Measurements from ENCODE around the gene BANP.
"Not testable (repeated sequence)": the region's sequence is repeated elsewhere in the genome, so short reads cannot be mapped to it uniquely, and the experiment has no call there.

Gene BANP

GRCh38 chr16:88111976-88112375 lies 160.7 kb downstream of the BANP start:
- not testable (repeated sequence) for H3K9ac ChIP-seq (ENCODE audit: low read depth, low read length, poor library complexity); H3K36me3 ChIP-seq (replicated peaks in 1 of 2; ENCODE audit: control insufficient read depth in 2 of 2, insufficient read depth in 2 of 2, low read length in 2 of 2); H3K27me3 ChIP-seq (ENCODE audit: control insufficient read depth in 3 of 3, insufficient read depth in 3 of 3, low read depth in 1 of 3, low read length in 3 of 3); H3K23ac ChIP-seq (ENCODE audit: low read depth, low read length, poor library complexity); H3K4me3 ChIP-seq (ENCODE audit: low read length in 2 of 2); H3K79me1 ChIP-seq (ENCODE audit: low read depth, low read length); H2BK120ac ChIP-seq (ENCODE audit: low read depth, low read length); H2AFZ ChIP-seq (ENCODE audit: low read length); H2BK15ac ChIP-seq (ENCODE audit: low read length); H3K27ac ChIP-seq (replicated peaks; ENCODE audit: low read length); H3K18ac ChIP-seq (ENCODE audit: low read length); H3K4me2 ChIP-seq (ENCODE audit: insufficient read depth, low read length, poor library complexity, severe bottlenecking); H3K4ac ChIP-seq (ENCODE audit: low read length); H2BK12ac ChIP-seq (ENCODE audit: low read length); H2BK5ac ChIP-seq (ENCODE audit: low read length); H3K14ac ChIP-seq (ENCODE audit: low read length); H3K9me3 ChIP-seq (replicated peaks in 1 of 2; ENCODE audit: control insufficient read depth in 2 of 2, insufficient read depth in 1 of 2, low read depth in 1 of 2, low read length in 2 of 2); DNase-seq (ENCODE audit: low spot score); H2AK5ac ChIP-seq (ENCODE audit: low read depth, low read length); H3K4me1 ChIP-seq (ENCODE audit: control insufficient read depth in 2 of 2, insufficient read depth in 1 of 2, low read depth in 1 of 2, low read length in 2 of 2); H4K91ac ChIP-seq (ENCODE audit: low read depth, low read length, poor library complexity); H4K8ac ChIP-seq (ENCODE audit: low read depth, low read length)
- no CpG with 5 or more reads among the region's 13 CpGs for WGBS, 2 donors (ENCODE audit: extremely low coverage in 2 of 2, insufficient read length in 2 of 2, insufficient replicate concordance in 1 of 2)

DNA sequence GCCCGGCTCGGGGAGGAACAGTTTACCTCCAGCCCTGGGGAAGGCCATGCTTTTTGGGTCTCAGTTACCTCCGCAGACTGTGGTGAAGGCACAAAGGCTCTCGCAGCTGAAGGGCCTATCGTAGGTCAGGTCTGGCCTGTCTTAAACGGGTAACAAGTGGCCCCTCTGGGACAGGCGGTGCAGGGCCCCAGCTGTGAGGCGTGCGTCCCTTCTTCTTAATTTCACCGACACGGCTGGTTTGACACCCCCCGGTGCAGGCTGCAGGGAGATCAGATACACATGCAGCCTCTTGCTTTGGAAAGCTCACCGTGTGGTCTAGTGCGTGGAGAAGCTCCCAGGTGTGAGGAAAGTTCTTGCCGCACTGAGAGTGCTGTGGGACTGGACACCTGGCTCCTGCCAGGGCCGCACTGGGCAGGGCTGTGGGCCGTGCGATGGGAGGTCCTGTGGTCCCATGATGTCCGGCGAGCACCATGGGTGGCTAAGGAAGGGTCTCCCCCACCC lies 162.4 kb downstream of the BANP start:
- no peak overlapping the region for H3K4me2 ChIP-seq (ENCODE audit: insufficient read depth, low read length, poor library complexity, severe bottlenecking)
- no peak overlapping the region for H2BK5ac ChIP-seq (ENCODE audit: low read length)
- H3K79me1 ChIP-seq (ENCODE audit: low read depth, low read length), result no peaks in the 10 kb centered on the region
- peak overlapping the region; percentile 17 for H3K18ac ChIP-seq (ENCODE audit: low read length)
- peak overlapping the region; percentile 41 for H2BK12ac ChIP-seq (ENCODE audit: low read length)
- peak overlapping the region; percentile 37 for H2BK15ac ChIP-seq (ENCODE audit: low read length)
- H3K4me1 ChIP-seq (ENCODE audit: control insufficient read depth in 2 of 2, insufficient read depth in 1 of 2, low read depth in 1 of 2, low read length in 2 of 2), result peaks cover 3 to 7% of the 10 kb centered on the region in 2 donors
- no peak for DNase-seq (ENCODE audit: low spot score)
- H3K4ac ChIP-seq (ENCODE audit: low read length), result no peak overlapping the region
- H2BK120ac ChIP-seq (ENCODE audit: low read depth, low read length), result no peak overlapping the region
- no peaks in the 10 kb centered on the region for H3K36me3 ChIP-seq (replicated peaks in 1 of 2; ENCODE audit: control insufficient read depth in 2 of 2, insufficient read depth in 2 of 2, low read length in 2 of 2)
- no peak overlapping the region for H3K9ac ChIP-seq (ENCODE audit: low read depth, low read length, poor library complexity)
- H3K27me3 ChIP-seq (ENCODE audit: control insufficient read depth in 3 of 3, insufficient read depth in 3 of 3, low read depth in 1 of 3, low read length in 3 of 3), result no peaks in the 10 kb centered on the region
- no peak overlapping the region for H3K23ac ChIP-seq (ENCODE audit: low read depth, low read length, poor library complexity)
- no peak overlapping the region for H4K8ac ChIP-seq (ENCODE audit: low read depth, low read length)
- no peaks in the 10 kb centered on the region for H3K9me3 ChIP-seq (replicated peaks in 1 of 2; ENCODE audit: control insufficient read depth in 2 of 2, insufficient read depth in 1 of 2, low read depth in 1 of 2, low read length in 2 of 2)
- H4K91ac ChIP-seq (ENCODE audit: low read depth, low read length, poor library complexity), result no peak overlapping the region
- H2AFZ ChIP-seq (ENCODE audit: low read length), result no peak overlapping the region
- peak overlapping the region; percentile 71 for H3K14ac ChIP-seq (ENCODE audit: low read length)
- H3K27ac ChIP-seq (replicated peaks; ENCODE audit: low read length), result no peak overlapping the region
- no peak overlapping the region for H3K4me3 ChIP-seq (ENCODE audit: low read length in 2 of 2)
- H2AK5ac ChIP-seq (ENCODE audit: low read depth, low read length), result peak overlapping the region; percentile 10
- no CpG with 5 or more reads among the region's 20 CpGs for WGBS, 2 donors (ENCODE audit: extremely low coverage in 2 of 2, insufficient read length in 2 of 2, insufficient replicate concordance in 1 of 2)

GRCh38 chr16:88114541-88115228 lies 163.5 kb downstream of the BANP start:
- not testable (repeated sequence) for DNase-seq (ENCODE audit: low spot score)

DNA sequence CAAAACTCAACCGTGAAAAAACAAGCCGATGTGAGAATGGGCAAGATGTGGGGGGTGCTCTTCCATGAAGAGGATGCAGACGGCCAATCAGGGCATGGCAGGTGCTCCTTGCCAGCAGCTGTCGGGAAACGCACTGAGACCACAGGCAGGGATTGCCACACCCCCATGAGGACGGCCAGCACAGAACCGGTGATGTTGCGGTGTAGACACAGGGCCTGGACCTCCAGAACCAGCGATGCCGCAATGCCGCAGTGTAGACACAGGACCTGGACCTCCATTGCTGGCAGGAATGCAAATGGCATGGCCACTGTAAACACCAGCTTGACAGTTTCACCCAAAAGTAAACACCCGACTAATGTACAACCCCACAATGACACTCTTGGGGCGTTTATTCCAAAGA lies 164.9 kb downstream of the BANP start:
- Histone ChIP-seq H3K4ac (ENCODE audit: low read length) (no peak overlapping the region), H4K8ac (ENCODE audit: low read depth, low read length) (no peak overlapping the region), H3K79me1 (ENCODE audit: low read depth, low read length) (no peaks in the 10 kb centered on the region), H3K4me2 (ENCODE audit: insufficient read depth, low read length, poor library complexity, severe bottlenecking) (no peak overlapping the region), H3K36me3 (replicated peaks in 1 of 2; ENCODE audit: control insufficient read depth in 2 of 2, insufficient read depth in 2 of 2, low read length in 2 of 2) (no peaks in the 10 kb centered on the region), H3K9ac (ENCODE audit: low read depth, low read length, poor library complexity) (no peak overlapping the region), H3K14ac (ENCODE audit: low read length) (no peak overlapping the region), H2BK120ac (ENCODE audit: low read depth, low read length) (no peak overlapping the region), H3K23ac (ENCODE audit: low read depth, low read length, poor library complexity) (no peak overlapping the region), H3K4me3 (ENCODE audit: low read length in 2 of 2) (peak overlapping the region in 1 of 2 donors; percentile 39), H3K27me3 (ENCODE audit: control insufficient read depth in 3 of 3, insufficient read depth in 3 of 3, low read depth in 1 of 3, low read length in 3 of 3) (no peaks in the 10 kb centered on the region), H3K4me1 (ENCODE audit: control insufficient read depth in 2 of 2, insufficient read depth in 1 of 2, low read depth in 1 of 2, low read length in 2 of 2) (peaks cover 7 to 12% of the 10 kb centered on the region in 2 donors), H4K91ac (ENCODE audit: low read depth, low read length, poor library complexity) (no peak overlapping the region), H3K27ac (replicated peaks; ENCODE audit: low read length) (no peak overlapping the region), H3K9me3 (replicated peaks in 1 of 2; ENCODE audit: control insufficient read depth in 2 of 2, insufficient read depth in 1 of 2, low read depth in 1 of 2, low read length in 2 of 2) (no peaks in the 10 kb centered on the region), H2BK12ac (ENCODE audit: low read length) (no peak overlapping the region), H2AK5ac (ENCODE audit: low read depth, low read length) (no peak overlapping the region), H2BK15ac (ENCODE audit: low read length) (no peak overlapping the region), H2AFZ (ENCODE audit: low read length) (no peak overlapping the region), H2BK5ac (ENCODE audit: low read length) (no peak overlapping the region), H3K18ac (ENCODE audit: low read length) (no peak overlapping the region)
- no CpG with 5 or more reads among the region's 13 CpGs for WGBS, 2 donors (ENCODE audit: extremely low coverage in 2 of 2, insufficient read length in 2 of 2, insufficient replicate concordance in 1 of 2)
- DNase-seq (ENCODE audit: low spot score), result no peak

More at GRCh38 chr16:88114541-88115228, 163.5 kb downstream of the BANP start:
- H4K8ac ChIP-seq (ENCODE audit: low read depth, low read length); H2AK5ac ChIP-seq (ENCODE audit: low read depth, low read length); H3K14ac ChIP-seq (ENCODE audit: low read length); H2BK15ac ChIP-seq (ENCODE audit: low read length); H3K9me3 ChIP-seq (replicated peaks in 1 of 2; ENCODE audit: control insufficient read depth in 2 of 2, insufficient read depth in 1 of 2, low read depth in 1 of 2, low read length in 2 of 2); H3K27me3 ChIP-seq (ENCODE audit: control insufficient read depth in 3 of 3, insufficient read depth in 3 of 3, low read depth in 1 of 3, low read length in 3 of 3); H2BK5ac ChIP-seq (ENCODE audit: low read length); H2BK12ac ChIP-seq (ENCODE audit: low read length); H3K79me1 ChIP-seq (ENCODE audit: low read depth, low read length); H3K18ac ChIP-seq (ENCODE audit: low read length); H2BK120ac ChIP-seq (ENCODE audit: low read depth, low read length); H3K4me2 ChIP-seq (ENCODE audit: insufficient read depth, low read length, poor library complexity, severe bottlenecking); H2AFZ ChIP-seq (ENCODE audit: low read length); H3K36me3 ChIP-seq (replicated peaks in 1 of 2; ENCODE audit: control insufficient read depth in 2 of 2, insufficient read depth in 2 of 2, low read length in 2 of 2); H3K23ac ChIP-seq (ENCODE audit: low read depth, low read length, poor library complexity); H3K4ac ChIP-seq (ENCODE audit: low read length); H4K91ac ChIP-seq (ENCODE audit: low read depth, low read length, poor library complexity); H3K9ac ChIP-seq (ENCODE audit: low read depth, low read length, poor library complexity); H3K27ac ChIP-seq (replicated peaks; ENCODE audit: low read length); H3K4me3 ChIP-seq (ENCODE audit: low read length in 2 of 2): not testable (repeated sequence)
- no CpG with 5 or more reads among the region's 22 CpGs for WGBS, 2 donors (ENCODE audit: extremely low coverage in 2 of 2, insufficient read length in 2 of 2, insufficient replicate concordance in 1 of 2)
- peaks cover 7 to 15% of the 10 kb centered on the region in 2 donors for H3K4me1 ChIP-seq (ENCODE audit: control insufficient read depth in 2 of 2, insufficient read depth in 1 of 2, low read depth in 1 of 2, low read length in 2 of 2)

Measured in neuronal stem cell (in vitro differentiated cells).